ENCODE data around the gene LAMC1.
"Not testable (repeated sequence)": the region's sequence is repeated elsewhere in the genome, so short reads cannot be mapped to it uniquely, and the experiment has no call there.

The LAMC1 gene

GRCh38 chr1:183061194-183061593 is 38.0 kb downstream of the LAMC1 start:
- Histone ChIP-seq H3K4ac (ENCODE audit: low read length) (no peak overlapping the region), H2BK15ac (ENCODE audit: low read length) (no peak overlapping the region), H3K36me3 (replicated peaks in 1 of 2; ENCODE audit: control insufficient read depth in 2 of 2, insufficient read depth in 2 of 2, low read length in 2 of 2) (peaks cover 2 to 13% of the 10 kb centered on the region in 2 donors), H3K18ac (ENCODE audit: low read length) (no peak overlapping the region), H3K4me2 (ENCODE audit: insufficient read depth, low read length, poor library complexity, severe bottlenecking) (no peak overlapping the region), H3K9ac (ENCODE audit: low read depth, low read length, poor library complexity) (no peak overlapping the region), H3K79me1 (ENCODE audit: low read depth, low read length) (no peaks in the 10 kb centered on the region), H2BK120ac (ENCODE audit: low read depth, low read length) (no peak overlapping the region), H2BK12ac (ENCODE audit: low read length) (no peak overlapping the region), H3K4me3 (ENCODE audit: low read length in 2 of 2) (no peak overlapping the region), H4K8ac (ENCODE audit: low read depth, low read length) (no peak overlapping the region), H3K14ac (ENCODE audit: low read length) (no peak overlapping the region), H4K91ac (ENCODE audit: low read depth, low read length, poor library complexity) (no peak overlapping the region), H3K23ac (ENCODE audit: low read depth, low read length, poor library complexity) (no peak overlapping the region), H3K27me3 (ENCODE audit: control insufficient read depth in 3 of 3, insufficient read depth in 3 of 3, low read depth in 1 of 3, low read length in 3 of 3) (no peaks in the 10 kb centered on the region), H2AK5ac (ENCODE audit: low read depth, low read length) (no peak overlapping the region), H3K27ac (replicated peaks; ENCODE audit: low read length) (no peak overlapping the region), H2BK5ac (ENCODE audit: low read length) (no peak overlapping the region), H3K9me3 (replicated peaks in 1 of 2; ENCODE audit: control insufficient read depth in 2 of 2, insufficient read depth in 1 of 2, low read depth in 1 of 2, low read length in 2 of 2) (peaks cover 2 to 18% of the 10 kb centered on the region in 2 donors), H3K4me1 (ENCODE audit: control insufficient read depth in 2 of 2, insufficient read depth in 1 of 2, low read depth in 1 of 2, low read length in 2 of 2) (peaks cover 2 to 18% of the 10 kb centered on the region in 2 donors), H2AFZ (ENCODE audit: low read length) (no peak overlapping the region)
- no peak for DNase-seq (ENCODE audit: low spot score)

GRCh38 chr1:183063349-183063748 is 40.1 kb downstream of the LAMC1 start:
- no peaks in the 10 kb centered on the region for H3K27me3 ChIP-seq (ENCODE audit: control insufficient read depth in 3 of 3, insufficient read depth in 3 of 3, low read depth in 1 of 3, low read length in 3 of 3)
- no peak overlapping the region for H2BK5ac ChIP-seq (ENCODE audit: low read length)
- no peak overlapping the region for H3K4me2 ChIP-seq (ENCODE audit: insufficient read depth, low read length, poor library complexity, severe bottlenecking)
- H3K14ac ChIP-seq (ENCODE audit: low read length) = no peak overlapping the region
- H3K36me3 ChIP-seq (replicated peaks in 1 of 2; ENCODE audit: control insufficient read depth in 2 of 2, insufficient read depth in 2 of 2, low read length in 2 of 2) = peaks cover 2 to 13% of the 10 kb centered on the region in 2 donors
- no peak overlapping the region for H3K27ac ChIP-seq (replicated peaks; ENCODE audit: low read length)
- peaks cover 2 to 18% of the 10 kb centered on the region in 2 donors for H3K9me3 ChIP-seq (replicated peaks in 1 of 2; ENCODE audit: control insufficient read depth in 2 of 2, insufficient read depth in 1 of 2, low read depth in 1 of 2, low read length in 2 of 2)
- no peak overlapping the region for H2BK12ac ChIP-seq (ENCODE audit: low read length)
- no peak overlapping the region for H3K18ac ChIP-seq (ENCODE audit: low read length)
- DNase-seq (ENCODE audit: low spot score) = no peak
- no peak overlapping the region for H2AK5ac ChIP-seq (ENCODE audit: low read depth, low read length)
- no peak overlapping the region for H3K9ac ChIP-seq (ENCODE audit: low read depth, low read length, poor library complexity)
- no peak overlapping the region for H2BK120ac ChIP-seq (ENCODE audit: low read depth, low read length)
- no peaks in the 10 kb centered on the region for H3K79me1 ChIP-seq (ENCODE audit: low read depth, low read length)
- WGBS, 2 donors (ENCODE audit: extremely low coverage in 2 of 2, insufficient read length in 2 of 2, insufficient replicate concordance in 1 of 2) = no CpG with 5 or more reads among the region's 1 CpG
- H3K4me1 ChIP-seq (ENCODE audit: control insufficient read depth in 2 of 2, insufficient read depth in 1 of 2, low read depth in 1 of 2, low read length in 2 of 2) = peaks cover 2 to 16% of the 10 kb centered on the region in 2 donors
- no peak overlapping the region for H3K23ac ChIP-seq (ENCODE audit: low read depth, low read length, poor library complexity)
- H4K91ac ChIP-seq (ENCODE audit: low read depth, low read length, poor library complexity) = no peak overlapping the region
- no peak overlapping the region for H2BK15ac ChIP-seq (ENCODE audit: low read length)
- no peak overlapping the region for H4K8ac ChIP-seq (ENCODE audit: low read depth, low read length)
- no peak overlapping the region for H3K4me3 ChIP-seq (ENCODE audit: low read length in 2 of 2)
- H2AFZ ChIP-seq (ENCODE audit: low read length) = no peak overlapping the region
- H3K4ac ChIP-seq (ENCODE audit: low read length) = no peak overlapping the region

GRCh38 chr1:183065168-183065706 is 42.0 kb downstream of the LAMC1 start:
- Histone ChIP-seq H3K4me1 (ENCODE audit: control insufficient read depth in 2 of 2, insufficient read depth in 1 of 2, low read depth in 1 of 2, low read length in 2 of 2) (no peaks in the 10 kb centered on the region), H3K9me3 (replicated peaks in 1 of 2; ENCODE audit: control insufficient read depth in 2 of 2, insufficient read depth in 1 of 2, low read depth in 1 of 2, low read length in 2 of 2) (peaks cover 2 to 20% of the 10 kb centered on the region in 2 donors), H3K14ac (ENCODE audit: low read length) (no peak overlapping the region), H2BK15ac (ENCODE audit: low read length) (no peak overlapping the region), H3K4me2 (ENCODE audit: insufficient read depth, low read length, poor library complexity, severe bottlenecking) (no peak overlapping the region), H4K8ac (ENCODE audit: low read depth, low read length) (no peak overlapping the region), H3K18ac (ENCODE audit: low read length) (no peak overlapping the region), H2AK5ac (ENCODE audit: low read depth, low read length) (no peak overlapping the region), H2AFZ (ENCODE audit: low read length) (no peak overlapping the region), H3K23ac (ENCODE audit: low read depth, low read length, poor library complexity) (no peak overlapping the region), H2BK12ac (ENCODE audit: low read length) (no peak overlapping the region), H3K27me3 (ENCODE audit: control insufficient read depth in 3 of 3, insufficient read depth in 3 of 3, low read depth in 1 of 3, low read length in 3 of 3) (no peaks in the 10 kb centered on the region), H3K4me3 (ENCODE audit: low read length in 2 of 2) (no peak overlapping the region), H3K4ac (ENCODE audit: low read length) (no peak overlapping the region), H2BK120ac (ENCODE audit: low read depth, low read length) (no peak overlapping the region), H3K27ac (replicated peaks; ENCODE audit: low read length) (no peak overlapping the region), H4K91ac (ENCODE audit: low read depth, low read length, poor library complexity) (no peak overlapping the region), H3K79me1 (ENCODE audit: low read depth, low read length) (no peaks in the 10 kb centered on the region), H3K9ac (ENCODE audit: low read depth, low read length, poor library complexity) (no peak overlapping the region), H3K36me3 (replicated peaks in 1 of 2; ENCODE audit: control insufficient read depth in 2 of 2, insufficient read depth in 2 of 2, low read length in 2 of 2) (peaks cover 2 to 13% of the 10 kb centered on the region in 2 donors), H2BK5ac (ENCODE audit: low read length) (no peak overlapping the region)
- DNase-seq (ENCODE audit: low spot score) = no peak
- WGBS, 2 donors (ENCODE audit: extremely low coverage in 2 of 2, insufficient read length in 2 of 2, insufficient replicate concordance in 1 of 2) = no CpG with 5 or more reads among the region's 6 CpGs

- H4K91ac ChIP-seq (ENCODE audit: low read depth, low read length, poor library complexity); H3K4me1 ChIP-seq (ENCODE audit: control insufficient read depth in 2 of 2, insufficient read depth in 1 of 2, low read depth in 1 of 2, low read length in 2 of 2); H2AFZ ChIP-seq (ENCODE audit: low read length); H2BK120ac ChIP-seq (ENCODE audit: low read depth, low read length); H3K18ac ChIP-seq (ENCODE audit: low read length); H3K27me3 ChIP-seq (ENCODE audit: control insufficient read depth in 3 of 3, insufficient read depth in 3 of 3, low read depth in 1 of 3, low read length in 3 of 3); H4K8ac ChIP-seq (ENCODE audit: low read depth, low read length); H3K14ac ChIP-seq (ENCODE audit: low read length); H3K4me3 ChIP-seq (ENCODE audit: low read length in 2 of 2); H3K23ac ChIP-seq (ENCODE audit: low read depth, low read length, poor library complexity); H3K4me2 ChIP-seq (ENCODE audit: insufficient read depth, low read length, poor library complexity, severe bottlenecking); DNase-seq (ENCODE audit: low spot score); H2AK5ac ChIP-seq (ENCODE audit: low read depth, low read length); H2BK5ac ChIP-seq (ENCODE audit: low read length); H3K79me1 ChIP-seq (ENCODE audit: low read depth, low read length); H3K9ac ChIP-seq (ENCODE audit: low read depth, low read length, poor library complexity); H3K4ac ChIP-seq (ENCODE audit: low read length); H3K27ac ChIP-seq (replicated peaks; ENCODE audit: low read length); H2BK12ac ChIP-seq (ENCODE audit: low read length); H2BK15ac ChIP-seq (ENCODE audit: low read length): not testable (repeated sequence)
- Histone ChIP-seq H3K36me3 (replicated peaks in 1 of 2; ENCODE audit: control insufficient read depth in 2 of 2, insufficient read depth in 2 of 2, low read length in 2 of 2) (peaks cover 2 to 13% of the 10 kb centered on the region in 2 donors), H3K9me3 (replicated peaks in 1 of 2; ENCODE audit: control insufficient read depth in 2 of 2, insufficient read depth in 1 of 2, low read depth in 1 of 2, low read length in 2 of 2) (peaks cover 2 to 21% of the 10 kb centered on the region in 2 donors)
- no CpG with 5 or more reads among the region's 2 CpGs for WGBS, 2 donors (ENCODE audit: extremely low coverage in 2 of 2, insufficient read length in 2 of 2, insufficient replicate concordance in 1 of 2)
These were observed 43.2 kb downstream of the LAMC1 start for GRCh38 chr1:183066432-183066831.

Measured in neuronal stem cell (in vitro differentiated cells).